GM19468 (cell line): Measurements from ENCODE around the gene OGFOD3.
"Not testable (repeated sequence)": the region's sequence is repeated elsewhere in the genome, so short reads cannot be mapped to it uniquely, and the experiment has no call there.

Source experiments
- ATAC-seq: cut with Tn5 transposase; IDR thresholded peaks from one replicate; pipeline ENCODE4 v1.9.1; 2021; ENCODE audit warnings: mild to moderate bottlenecking, moderate library complexity, moderate number of reproducible peaks; ENCODE audit not compliant: unreplicated experiment; ENCODE audit errors: extremely low read depth

Gene OGFOD3

DNA sequence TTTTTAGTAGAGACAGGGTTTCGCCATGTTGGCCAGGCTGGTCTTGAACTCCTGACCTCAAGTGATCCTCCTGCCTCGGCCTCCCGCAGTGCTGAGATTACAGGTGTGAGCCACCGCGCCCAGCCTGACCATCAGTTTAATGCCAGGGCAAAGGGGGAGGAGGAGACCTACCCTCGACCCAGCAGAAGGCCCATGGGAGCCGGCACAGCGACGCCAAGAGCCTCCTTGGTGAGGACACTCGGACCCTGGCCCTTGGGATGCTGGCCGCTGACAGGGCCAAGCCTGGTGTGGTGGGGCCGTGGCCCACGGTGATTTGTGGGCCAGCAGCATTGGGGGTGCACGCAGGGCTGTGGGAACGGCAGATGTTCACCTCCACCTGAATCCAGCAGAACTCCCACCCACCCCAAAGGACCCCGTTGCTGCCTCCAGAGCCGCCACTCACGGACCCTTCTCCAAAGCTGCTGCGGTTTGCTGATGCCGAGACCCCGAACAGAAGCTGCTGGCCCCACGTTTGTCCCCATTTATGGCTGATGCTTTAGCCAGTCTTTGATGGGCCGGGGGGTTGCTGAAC is 26.8 kb downstream of the OGFOD3 start:
- ATAC-seq, result no peak

GRCh38 chr17:82390860-82391435 is 27.4 kb downstream of the OGFOD3 start:
- no peak for ATAC-seq

GRCh38 chr17:82390015-82390859 is 28.1 kb downstream of the OGFOD3 start:
- ATAC-seq, result no peak

DNA sequence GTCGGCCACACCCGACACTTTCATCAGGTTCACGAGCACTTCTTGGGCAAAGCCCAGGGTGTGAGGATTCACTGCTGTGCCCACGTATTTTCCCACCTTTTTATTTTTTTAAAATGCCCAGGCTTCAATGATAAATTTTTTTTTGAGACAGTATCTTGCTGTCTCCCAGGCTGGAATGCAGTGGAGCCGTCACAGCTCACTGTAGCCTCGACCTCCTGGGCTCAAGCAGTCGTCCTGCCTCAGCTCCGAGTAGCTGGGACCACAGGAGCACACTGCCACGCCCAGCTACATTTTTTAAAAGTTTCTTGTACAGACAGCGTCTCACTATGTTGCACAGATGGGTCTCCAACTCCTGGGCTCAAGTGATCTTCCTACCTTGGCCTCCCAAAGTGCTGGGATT is 29.0 kb downstream of the OGFOD3 start:
- no peak for ATAC-seq

DNA sequence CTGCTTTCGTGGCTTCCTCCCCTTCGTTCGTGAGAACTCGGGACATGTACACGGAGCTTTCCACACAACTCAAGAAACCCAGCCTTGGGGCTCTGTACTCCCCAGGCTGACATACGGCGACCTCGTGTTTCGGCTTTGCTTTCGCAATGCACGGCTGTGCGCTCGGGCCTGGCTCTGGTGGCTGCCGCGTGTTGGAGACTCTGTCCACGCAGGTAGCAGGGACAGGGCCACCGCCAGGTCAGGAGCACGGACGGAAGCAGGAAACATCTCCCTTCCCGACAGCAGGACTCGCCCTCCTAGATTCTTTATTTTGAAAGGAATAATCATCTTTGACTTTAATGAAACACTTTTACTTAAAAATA is 29.5 kb downstream of the OGFOD3 start:
- ATAC-seq, result no peak

DNA sequence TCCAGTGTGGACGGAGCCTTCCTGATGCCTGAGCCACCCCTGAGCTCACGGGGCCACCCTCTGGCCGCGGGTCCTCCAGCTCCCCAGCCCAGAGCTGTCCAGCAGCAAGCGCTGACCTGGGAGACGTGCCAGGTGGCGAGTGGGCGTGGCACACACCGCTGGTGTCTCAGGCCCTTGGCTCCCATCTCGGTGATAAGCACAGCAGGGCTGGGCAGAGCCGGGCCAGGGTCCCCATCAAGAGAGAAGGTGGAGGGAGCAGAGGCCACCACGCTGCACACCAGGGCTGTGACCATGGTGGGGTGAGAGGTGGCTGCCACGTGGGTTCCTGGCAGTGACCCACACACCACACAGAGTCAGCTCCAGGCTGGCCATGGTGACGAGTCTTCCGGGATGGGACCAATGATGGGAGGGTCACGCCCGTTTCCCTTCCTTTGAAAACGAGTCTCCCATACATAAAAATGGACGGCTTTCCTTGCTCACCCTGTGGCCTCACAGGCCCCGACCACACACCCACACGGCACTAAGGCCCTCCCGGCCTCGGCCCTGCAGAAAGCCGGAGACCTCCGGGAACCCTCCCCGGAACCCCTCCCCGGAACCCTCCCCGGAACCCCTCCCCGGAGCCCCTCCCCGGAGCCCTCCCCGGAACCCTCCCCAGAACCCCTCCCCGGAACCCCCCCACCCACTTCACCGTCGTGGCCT is 30.0 kb downstream of the OGFOD3 start:
- no peak for ATAC-seq

DNA sequence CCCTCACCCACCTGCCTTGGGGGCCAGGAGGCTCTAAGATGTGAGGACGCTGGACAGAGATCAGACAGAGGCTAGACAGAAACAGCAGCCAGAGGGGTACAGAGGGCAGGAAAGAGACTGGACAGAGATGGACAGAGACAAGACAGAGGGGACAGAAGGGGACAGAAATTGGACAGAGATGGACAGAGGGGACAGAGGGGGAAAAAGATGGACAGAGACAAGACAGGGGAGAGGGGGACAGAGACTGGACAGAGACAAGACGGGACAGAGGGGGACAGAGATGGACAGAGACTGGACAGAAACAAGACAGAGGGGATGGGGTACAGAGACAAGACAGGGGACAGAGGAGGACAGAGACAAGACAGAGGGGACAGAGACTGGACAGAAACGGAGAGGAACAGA is 30.7 kb downstream of the OGFOD3 start:
- ATAC-seq, result no peak

- ATAC-seq, result no peak
Measured at GRCh38 chr17:82386881-82387704, 31.3 kb downstream of the OGFOD3 start.

DNA sequence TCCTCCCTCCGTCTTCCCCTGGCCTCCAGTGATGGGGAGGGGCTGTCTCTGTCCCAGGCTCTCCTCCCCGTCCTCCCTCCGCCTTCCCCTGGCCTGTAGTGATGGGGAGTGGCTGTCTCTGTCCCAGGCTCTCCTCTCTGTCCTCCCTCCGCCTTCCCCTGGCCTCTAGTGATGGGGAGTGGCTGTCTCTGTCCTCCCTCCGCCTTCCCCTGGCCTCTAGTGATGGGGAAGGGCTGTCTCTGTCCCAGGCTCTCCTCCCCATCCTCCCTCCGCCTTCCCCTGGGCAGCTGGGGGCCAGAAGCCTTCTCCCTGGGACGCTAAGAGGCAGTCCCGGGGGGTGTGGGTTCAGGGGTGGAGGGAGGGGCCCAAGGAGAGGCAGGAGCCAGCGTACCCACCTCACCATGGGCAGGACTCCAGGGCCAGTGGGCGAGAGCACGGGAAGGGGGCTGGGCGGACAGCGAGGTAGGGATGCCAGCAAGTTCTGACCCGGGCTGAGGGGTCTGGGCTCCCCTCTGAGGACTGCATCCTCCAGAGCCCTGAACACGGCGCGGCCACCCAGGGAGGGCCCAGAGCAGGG is 32.0 kb downstream of the OGFOD3 start:
- ATAC-seq, result no peak

DNA sequence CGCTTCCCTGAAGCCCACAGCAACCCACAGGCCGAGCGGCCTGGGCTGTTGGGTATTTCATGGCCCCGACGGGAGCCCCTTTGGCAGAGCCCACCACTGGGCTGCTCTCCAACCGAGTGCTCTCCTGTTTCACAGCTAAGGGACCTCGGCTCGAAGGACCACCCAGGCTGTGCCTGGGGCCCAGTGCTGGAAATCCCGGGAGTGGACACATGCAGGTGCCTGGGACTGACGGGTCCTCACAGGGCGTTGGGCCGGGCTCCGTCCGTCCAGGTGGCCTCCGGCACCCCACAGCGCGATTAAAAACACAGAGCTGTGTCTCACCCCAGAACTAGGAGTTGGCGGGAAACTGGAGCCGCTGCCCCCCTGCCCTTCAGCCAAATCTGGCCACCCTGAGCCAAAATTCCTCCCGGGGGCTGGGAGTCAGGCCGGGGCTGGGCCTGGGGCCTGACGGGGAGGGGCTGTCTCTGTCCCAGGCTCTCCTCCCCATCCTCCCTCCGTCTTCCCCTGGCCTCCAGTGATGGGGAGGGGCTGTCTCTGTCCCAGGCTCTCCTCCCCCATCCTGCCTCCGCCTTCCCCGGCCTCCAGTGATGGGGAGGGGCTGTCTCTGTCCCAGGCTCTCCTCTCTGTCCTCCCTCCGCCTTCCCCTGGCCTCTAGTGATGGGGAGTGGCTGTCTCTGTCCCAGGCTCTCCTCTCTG is 32.7 kb downstream of the OGFOD3 start:
- no peak for ATAC-seq

GRCh38 chr17:82384730-82385481 is 33.5 kb downstream of the OGFOD3 start:
- no peak for ATAC-seq

GRCh38 chr17:82384051-82384729 is 34.2 kb downstream of the OGFOD3 start:
- ATAC-seq, result no peak

- no peak for ATAC-seq
Measured at GRCh38 chr17:82383411-82383810, 35.0 kb downstream of the OGFOD3 start.

- ATAC-seq, result no peak
Measured at GRCh38 chr17:82382933-82383255, 35.5 kb downstream of the OGFOD3 start.

DNA sequence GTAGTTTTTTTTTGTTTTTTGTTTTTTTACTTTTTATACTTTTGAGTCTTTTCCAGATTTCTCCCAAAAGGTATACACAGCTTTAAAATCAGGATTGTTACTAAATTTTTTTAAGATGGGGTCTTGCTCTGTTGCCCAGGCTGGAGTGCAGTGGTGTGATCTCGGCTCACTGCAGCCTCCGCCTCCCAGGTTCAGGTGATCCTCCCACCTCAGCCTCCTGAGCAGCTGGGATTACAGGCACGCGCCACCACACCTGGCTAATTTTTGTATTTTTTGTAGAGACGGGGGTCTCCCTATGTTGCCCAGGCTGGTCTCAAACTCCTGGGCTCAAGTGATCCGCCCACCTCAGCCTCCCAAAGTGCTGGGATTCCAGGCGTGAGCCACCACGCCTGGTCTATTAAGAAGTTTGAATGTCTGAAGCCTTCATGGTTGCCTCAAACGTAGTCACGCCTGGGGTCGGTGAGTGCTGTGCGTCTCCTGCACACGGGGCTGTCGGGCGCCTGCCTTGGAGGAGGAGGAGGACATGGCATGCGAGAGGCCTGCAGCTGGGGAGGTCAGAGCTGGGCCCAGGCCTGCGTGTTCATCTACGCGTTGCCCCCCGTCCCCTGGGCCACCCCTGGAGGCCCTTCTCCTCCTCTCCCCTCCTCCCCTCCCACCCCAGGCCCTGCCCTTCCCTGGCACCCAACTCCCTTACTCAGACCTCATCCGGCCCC is 36.0 kb downstream of the OGFOD3 start:
- ATAC-seq, result not testable (repeated sequence)

DNA sequence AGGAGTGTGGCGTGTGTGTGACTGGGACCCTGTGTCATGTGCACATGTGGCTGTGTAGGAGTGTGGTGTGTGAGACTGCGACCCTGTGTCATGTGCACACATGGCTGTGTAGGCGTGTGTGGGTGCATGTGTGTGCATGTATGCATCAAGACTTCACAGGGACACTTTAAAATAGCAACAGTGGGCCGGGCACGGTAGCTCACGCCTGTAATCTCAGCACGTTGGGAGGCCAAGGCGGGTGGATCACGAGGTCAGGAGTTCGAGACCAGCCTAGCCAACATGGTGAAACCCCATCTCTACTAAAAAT is 36.7 kb downstream of the OGFOD3 start:
- not testable (repeated sequence) for ATAC-seq

- ATAC-seq, result no peak
Measured at GRCh38 chr17:82380860-82381702, 37.3 kb downstream of the OGFOD3 start.
